ENCODE data around the gene CADPS. TPM values are rescaled to one million over a fixed set of nuclear protein-coding genes. Genes with fewer than 3 reads are reported as not detected.

The CADPS gene
- total and polyA plus RNA-seq, 2 experiments from 2014 or later: 2.8 to 8.1 TPM

GRCh38 chr3:62845996-62846395, 29.2 kb downstream of the CADPS start:
- H3K9me2 ChIP-seq (replicated peaks; ENCODE audit: insufficient read depth): no peaks in the 10 kb centered on the region
- no peaks in the 10 kb centered on the region for H3K27me3 ChIP-seq
- no peak overlapping the region for H3K4me2 ChIP-seq
- no peak for DNase-seq (ENCODE audit: low spot score)
- H3K36me3 ChIP-seq (replicated peaks; ENCODE audit: insufficient read depth, low read depth): no peaks in the 10 kb centered on the region
- H3K4me3 ChIP-seq: no peak overlapping the region
- H3K27ac ChIP-seq: no peak overlapping the region
- H3K9me3 ChIP-seq (ENCODE audit: low read depth): no peaks in the 10 kb centered on the region
- H4K20me1 ChIP-seq (ENCODE audit: insufficient read depth, poor library complexity, severe bottlenecking): no peaks in the 10 kb centered on the region
- no peaks in the 10 kb centered on the region for H3K4me1 ChIP-seq (ENCODE audit: insufficient read depth)
- H2AFZ ChIP-seq: no peak overlapping the region
- WGBS (ENCODE audit: low lambda C conversion rate, missing lambda C conversion rate): 71% methylated on average over 4 of the region's 4 CpGs
- no peak for TF ChIP-seq EZH2phosphoT487 (IDR thresholded peaks at IDR 0.05; ENCODE audit: low read depth, severe bottlenecking, unreplicated experiment)
- TF ChIP-seq EZH2 (IDR thresholded peaks at IDR 0.05; ENCODE audit: borderline replicate concordance): no peak
- TF ChIP-seq CTCF (IDR thresholded peaks at IDR 0.05; ENCODE audit: poor library complexity): no peak
- no peaks in the 10 kb centered on the region for H3K79me2 ChIP-seq

GRCh38 chr3:62843508-62843907, 31.7 kb downstream of the CADPS start:
- 92% methylated on average over 1 of the region's 1 CpG for WGBS (ENCODE audit: low lambda C conversion rate, missing lambda C conversion rate)

GRCh38 chr3:62839748-62840147, 35.5 kb downstream of the CADPS start:
- TF ChIP-seq EZH2 (IDR thresholded peaks at IDR 0.05; ENCODE audit: borderline replicate concordance): no peak
- no peak for TF ChIP-seq CTCF (IDR thresholded peaks at IDR 0.05; ENCODE audit: poor library complexity)
- TF ChIP-seq EZH2phosphoT487 (IDR thresholded peaks at IDR 0.05; ENCODE audit: low read depth, severe bottlenecking, unreplicated experiment): no peak
- no peak for DNase-seq (ENCODE audit: low spot score)
- H3K9me2 ChIP-seq (replicated peaks; ENCODE audit: insufficient read depth): no peaks in the 10 kb centered on the region
- H2AFZ ChIP-seq: no peak overlapping the region
- no peaks in the 10 kb centered on the region for H3K4me1 ChIP-seq (ENCODE audit: insufficient read depth)
- H3K9me3 ChIP-seq (ENCODE audit: low read depth): no peaks in the 10 kb centered on the region
- H3K27ac ChIP-seq: no peak overlapping the region
- no peaks in the 10 kb centered on the region for H3K79me2 ChIP-seq
- no peaks in the 10 kb centered on the region for H3K27me3 ChIP-seq
- 86% methylated on average over 1 of the region's 1 CpG for WGBS (ENCODE audit: low lambda C conversion rate, missing lambda C conversion rate)
- H3K4me2 ChIP-seq: no peak overlapping the region
- H3K36me3 ChIP-seq (replicated peaks; ENCODE audit: insufficient read depth, low read depth): no peaks in the 10 kb centered on the region
- no peak overlapping the region for H3K4me3 ChIP-seq
- H4K20me1 ChIP-seq (ENCODE audit: insufficient read depth, poor library complexity, severe bottlenecking): no peaks in the 10 kb centered on the region

More at GRCh38 chr3:62843508-62843907, 31.7 kb downstream of the CADPS start:
- TF ChIP-seq EZH2phosphoT487 (IDR thresholded peaks at IDR 0.05; ENCODE audit: low read depth, severe bottlenecking, unreplicated experiment) (no peak), EZH2 (IDR thresholded peaks at IDR 0.05; ENCODE audit: borderline replicate concordance) (no peak), CTCF (IDR thresholded peaks at IDR 0.05; ENCODE audit: poor library complexity) (no peak)
- H3K9me2 ChIP-seq (replicated peaks; ENCODE audit: insufficient read depth): no peaks in the 10 kb centered on the region
- H3K9me3 ChIP-seq (ENCODE audit: low read depth): no peaks in the 10 kb centered on the region
- no peaks in the 10 kb centered on the region for H3K4me1 ChIP-seq (ENCODE audit: insufficient read depth)
- H3K27me3 ChIP-seq: no peaks in the 10 kb centered on the region
- no peak for DNase-seq (ENCODE audit: low spot score)
- no peak overlapping the region for H2AFZ ChIP-seq
- no peaks in the 10 kb centered on the region for H3K79me2 ChIP-seq
- H3K36me3 ChIP-seq (replicated peaks; ENCODE audit: insufficient read depth, low read depth): no peaks in the 10 kb centered on the region
- H4K20me1 ChIP-seq (ENCODE audit: insufficient read depth, poor library complexity, severe bottlenecking): no peaks in the 10 kb centered on the region
- H3K4me3 ChIP-seq: no peak overlapping the region
- H3K27ac ChIP-seq: no peak overlapping the region
- H3K4me2 ChIP-seq: no peak overlapping the region

Data from hepatocyte (in vitro differentiated cells).